ENCODE data around the gene PAQR8.
"Not testable (repeated sequence)": the region's sequence is repeated elsewhere in the genome, so short reads cannot be mapped to it uniquely, and the experiment has no call there.

PAQR8 gene

GRCh38 chr6:52418606-52419005 is 56.7 kb downstream of the PAQR8 start:
- H3K36me3 ChIP-seq (ENCODE audit: control insufficient read depth, insufficient read depth, low read length): no peaks in the 10 kb centered on the region
- peaks cover 9% of the 10 kb centered on the region for H3K4me1 ChIP-seq (ENCODE audit: control insufficient read depth, insufficient read depth, low read length, poor library complexity, severe bottlenecking)
- no peaks in the 10 kb centered on the region for H3K27me3 ChIP-seq (replicated peaks; ENCODE audit: control insufficient read depth, insufficient read depth, low read length, poor library complexity, severe bottlenecking)
- H3K27ac ChIP-seq (ENCODE audit: insufficient read depth, low read length, poor library complexity, severe bottlenecking): no peak overlapping the region
- no peak overlapping the region for H3K4me3 ChIP-seq (ENCODE audit: insufficient read depth, low read depth, low read length, poor library complexity, severe bottlenecking)
- no peaks in the 10 kb centered on the region for H3K9me3 ChIP-seq (ENCODE audit: control insufficient read depth, low read length)
- no peak for DNase-seq

- Histone ChIP-seq H3K4me1 (ENCODE audit: control insufficient read depth, insufficient read depth, low read length, poor library complexity, severe bottlenecking) (peaks cover 9% of the 10 kb centered on the region), H3K9me3 (ENCODE audit: control insufficient read depth, low read length) (no peaks in the 10 kb centered on the region), H3K27ac (ENCODE audit: insufficient read depth, low read length, poor library complexity, severe bottlenecking) (peak within 1 kb of the TSS; percentile 56), H3K27me3 (replicated peaks; ENCODE audit: control insufficient read depth, insufficient read depth, low read length, poor library complexity, severe bottlenecking) (no peaks in the 10 kb centered on the region), H3K36me3 (ENCODE audit: control insufficient read depth, insufficient read depth, low read length) (no peaks in the 10 kb centered on the region), H3K4me3 (ENCODE audit: insufficient read depth, low read depth, low read length, poor library complexity, severe bottlenecking) (peak within 1 kb of the TSS; percentile 64)
- DNase-seq: peak; percentile 95 to 96 (median 96)
Measured at GRCh38 chr6:52419809-52420667, 58.1 kb downstream of the PAQR8 start, which contains the start of gene EFHC1. TSS of gene EFHC1 (plus strand) at chr6:52420342. CDS start at chr6:52420411, 69 bp downstream.

- H3K36me3 ChIP-seq (ENCODE audit: control insufficient read depth, insufficient read depth, low read length): no peaks in the 10 kb centered on the region
- peak overlapping the region; percentile 64 for H3K4me3 ChIP-seq (ENCODE audit: insufficient read depth, low read depth, low read length, poor library complexity, severe bottlenecking)
- no peaks in the 10 kb centered on the region for H3K9me3 ChIP-seq (ENCODE audit: control insufficient read depth, low read length)
- no peak for DNase-seq
- H3K27me3 ChIP-seq (replicated peaks; ENCODE audit: control insufficient read depth, insufficient read depth, low read length, poor library complexity, severe bottlenecking): no peaks in the 10 kb centered on the region
- H3K4me1 ChIP-seq (ENCODE audit: control insufficient read depth, insufficient read depth, low read length, poor library complexity, severe bottlenecking): peaks cover 9% of the 10 kb centered on the region
- H3K27ac ChIP-seq (ENCODE audit: insufficient read depth, low read length, poor library complexity, severe bottlenecking): peak overlapping the region; percentile 56
Measured at GRCh38 chr6:52420668-52421358, 58.9 kb downstream of the PAQR8 start.

GRCh38 chr6:52422156-52422555 is 60.2 kb downstream of the PAQR8 start:
- Histone ChIP-seq H3K36me3 (ENCODE audit: control insufficient read depth, insufficient read depth, low read length) (no peaks in the 10 kb centered on the region), H3K27ac (ENCODE audit: insufficient read depth, low read length, poor library complexity, severe bottlenecking) (no peak overlapping the region), H3K9me3 (ENCODE audit: control insufficient read depth, low read length) (no peaks in the 10 kb centered on the region), H3K4me3 (ENCODE audit: insufficient read depth, low read depth, low read length, poor library complexity, severe bottlenecking) (no peak overlapping the region), H3K4me1 (ENCODE audit: control insufficient read depth, insufficient read depth, low read length, poor library complexity, severe bottlenecking) (peaks cover 9% of the 10 kb centered on the region), H3K27me3 (replicated peaks; ENCODE audit: control insufficient read depth, insufficient read depth, low read length, poor library complexity, severe bottlenecking) (no peaks in the 10 kb centered on the region)
- no peak for DNase-seq

GRCh38 chr6:52423448-52423847 is 61.5 kb downstream of the PAQR8 start:
- DNase-seq: no peak
- H3K36me3 ChIP-seq (ENCODE audit: control insufficient read depth, insufficient read depth, low read length): no peaks in the 10 kb centered on the region
- peaks cover 9% of the 10 kb centered on the region for H3K4me1 ChIP-seq (ENCODE audit: control insufficient read depth, insufficient read depth, low read length, poor library complexity, severe bottlenecking)
- no peaks in the 10 kb centered on the region for H3K9me3 ChIP-seq (ENCODE audit: control insufficient read depth, low read length)
- no peak overlapping the region for H3K4me3 ChIP-seq (ENCODE audit: insufficient read depth, low read depth, low read length, poor library complexity, severe bottlenecking)
- H3K27me3 ChIP-seq (replicated peaks; ENCODE audit: control insufficient read depth, insufficient read depth, low read length, poor library complexity, severe bottlenecking): no peaks in the 10 kb centered on the region
- H3K27ac ChIP-seq (ENCODE audit: insufficient read depth, low read length, poor library complexity, severe bottlenecking): no peak overlapping the region

DNA sequence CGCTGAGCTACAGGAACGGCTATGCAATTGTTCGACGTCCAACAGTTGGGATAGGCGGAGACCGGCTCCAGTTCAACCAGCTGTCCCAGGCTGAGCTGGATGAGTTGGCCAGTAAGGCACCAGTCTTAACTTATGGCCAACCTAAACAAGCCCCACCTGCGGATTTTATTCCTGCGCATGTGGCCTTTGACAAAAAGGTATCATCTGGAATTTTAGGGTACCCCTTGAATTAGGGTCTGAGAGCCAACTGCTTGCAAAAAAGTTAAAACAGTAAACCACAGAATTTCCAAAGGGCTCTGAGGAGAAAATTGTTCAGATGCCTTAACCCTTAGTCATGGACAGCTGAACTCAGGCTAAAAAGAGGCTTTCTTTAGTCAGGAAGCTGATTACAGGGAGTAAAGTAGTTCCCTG is 62.0 kb downstream of the PAQR8 start:
- Histone ChIP-seq H3K36me3 (ENCODE audit: control insufficient read depth, insufficient read depth, low read length) (no peaks in the 10 kb centered on the region), H3K27me3 (replicated peaks; ENCODE audit: control insufficient read depth, insufficient read depth, low read length, poor library complexity, severe bottlenecking) (no peaks in the 10 kb centered on the region), H3K9me3 (ENCODE audit: control insufficient read depth, low read length) (no peaks in the 10 kb centered on the region), H3K4me3 (ENCODE audit: insufficient read depth, low read depth, low read length, poor library complexity, severe bottlenecking) (no peak overlapping the region), H3K4me1 (ENCODE audit: control insufficient read depth, insufficient read depth, low read length, poor library complexity, severe bottlenecking) (peaks cover 9% of the 10 kb centered on the region), H3K27ac (ENCODE audit: insufficient read depth, low read length, poor library complexity, severe bottlenecking) (no peak overlapping the region)
- no peak for DNase-seq

DNA sequence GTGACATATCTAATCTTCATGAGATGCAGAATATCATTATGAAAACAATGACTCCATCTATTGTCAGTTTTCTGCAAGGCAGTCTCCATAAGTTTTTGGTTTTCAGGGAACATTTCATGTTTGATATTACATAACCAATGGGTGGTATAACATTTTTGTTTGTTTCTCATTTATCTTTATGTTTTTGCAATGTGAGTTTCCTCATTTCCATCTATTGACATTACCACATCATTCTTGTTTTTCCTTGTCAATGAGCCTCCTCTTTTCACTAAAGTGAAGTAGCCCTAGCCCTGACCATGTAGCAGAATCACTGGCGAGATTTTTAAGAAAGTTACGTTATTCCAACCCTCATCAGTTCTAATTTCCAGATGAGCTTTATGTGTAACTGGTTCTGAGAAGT is 62.6 kb downstream of the PAQR8 start:
- Histone ChIP-seq H3K27ac (ENCODE audit: insufficient read depth, low read length, poor library complexity, severe bottlenecking) (no peak overlapping the region), H3K27me3 (replicated peaks; ENCODE audit: control insufficient read depth, insufficient read depth, low read length, poor library complexity, severe bottlenecking) (no peaks in the 10 kb centered on the region), H3K36me3 (ENCODE audit: control insufficient read depth, insufficient read depth, low read length) (no peaks in the 10 kb centered on the region), H3K4me1 (ENCODE audit: control insufficient read depth, insufficient read depth, low read length, poor library complexity, severe bottlenecking) (peaks cover 9% of the 10 kb centered on the region), H3K4me3 (ENCODE audit: insufficient read depth, low read depth, low read length, poor library complexity, severe bottlenecking) (no peak overlapping the region), H3K9me3 (ENCODE audit: control insufficient read depth, low read length) (no peaks in the 10 kb centered on the region)
- DNase-seq: no peak

GRCh38 chr6:52426667-52427066 is 64.7 kb downstream of the PAQR8 start:
- no peaks in the 10 kb centered on the region for H3K9me3 ChIP-seq (ENCODE audit: control insufficient read depth, low read length)
- DNase-seq: no peak
- no peaks in the 10 kb centered on the region for H3K36me3 ChIP-seq (ENCODE audit: control insufficient read depth, insufficient read depth, low read length)
- no peaks in the 10 kb centered on the region for H3K27me3 ChIP-seq (replicated peaks; ENCODE audit: control insufficient read depth, insufficient read depth, low read length, poor library complexity, severe bottlenecking)
- H3K4me3 ChIP-seq (ENCODE audit: insufficient read depth, low read depth, low read length, poor library complexity, severe bottlenecking): no peak overlapping the region
- H3K27ac ChIP-seq (ENCODE audit: insufficient read depth, low read length, poor library complexity, severe bottlenecking): no peak overlapping the region
- no peaks in the 10 kb centered on the region for H3K4me1 ChIP-seq (ENCODE audit: control insufficient read depth, insufficient read depth, low read length, poor library complexity, severe bottlenecking)

- not testable (repeated sequence) for H3K27me3 ChIP-seq (replicated peaks; ENCODE audit: control insufficient read depth, insufficient read depth, low read length, poor library complexity, severe bottlenecking); DNase-seq; H3K36me3 ChIP-seq (ENCODE audit: control insufficient read depth, insufficient read depth, low read length); H3K9me3 ChIP-seq (ENCODE audit: control insufficient read depth, low read length); H3K4me3 ChIP-seq (ENCODE audit: insufficient read depth, low read depth, low read length, poor library complexity, severe bottlenecking); H3K27ac ChIP-seq (ENCODE audit: insufficient read depth, low read length, poor library complexity, severe bottlenecking); H3K4me1 ChIP-seq (ENCODE audit: control insufficient read depth, insufficient read depth, low read length, poor library complexity, severe bottlenecking)
Measured at GRCh38 chr6:52433294-52433693, 71.3 kb downstream of the PAQR8 start.

GRCh38 chr6:52435345-52435744 is 73.4 kb downstream of the PAQR8 start:
- no peaks in the 10 kb centered on the region for H3K36me3 ChIP-seq (ENCODE audit: control insufficient read depth, insufficient read depth, low read length)
- no peaks in the 10 kb centered on the region for H3K9me3 ChIP-seq (ENCODE audit: control insufficient read depth, low read length)
- no peaks in the 10 kb centered on the region for H3K27me3 ChIP-seq (replicated peaks; ENCODE audit: control insufficient read depth, insufficient read depth, low read length, poor library complexity, severe bottlenecking)
- no peak for DNase-seq
- H3K4me1 ChIP-seq (ENCODE audit: control insufficient read depth, insufficient read depth, low read length, poor library complexity, severe bottlenecking): no peaks in the 10 kb centered on the region
- H3K4me3 ChIP-seq (ENCODE audit: insufficient read depth, low read depth, low read length, poor library complexity, severe bottlenecking): no peak overlapping the region
- no peak overlapping the region for H3K27ac ChIP-seq (ENCODE audit: insufficient read depth, low read length, poor library complexity, severe bottlenecking)

All from effector memory CD4-positive, alpha-beta T cell (primary cell).